Measurements from ENCODE around the gene CCL1.

The CCL1 gene

DNA sequence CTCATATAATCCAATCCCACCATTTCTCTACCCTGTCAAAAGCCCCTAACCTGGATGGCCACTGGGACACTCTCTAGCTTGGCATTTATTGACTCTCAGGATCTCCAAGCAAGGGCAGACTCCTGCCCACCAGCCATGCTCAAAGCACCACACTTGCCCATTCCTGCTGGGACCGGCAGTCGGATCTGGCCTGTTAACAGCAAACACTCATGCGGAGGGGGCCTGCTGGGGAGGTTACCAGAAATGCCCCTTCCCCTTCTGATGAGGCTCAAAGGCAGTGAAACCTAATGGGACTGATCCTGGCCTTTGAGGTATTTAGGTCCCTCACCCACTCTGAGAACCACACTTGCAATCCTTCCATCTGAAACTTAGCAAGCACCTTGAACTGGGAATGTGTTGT, 6.5 kb upstream of the CCL1 start:
- DNase-seq (ENCODE audit: extremely low read depth, low read depth), result no peak
- H3K4me3 ChIP-seq (replicated peaks; ENCODE audit: low read depth, low read length), result no peak overlapping the region
- TF ChIP-seq, protein P1, sequence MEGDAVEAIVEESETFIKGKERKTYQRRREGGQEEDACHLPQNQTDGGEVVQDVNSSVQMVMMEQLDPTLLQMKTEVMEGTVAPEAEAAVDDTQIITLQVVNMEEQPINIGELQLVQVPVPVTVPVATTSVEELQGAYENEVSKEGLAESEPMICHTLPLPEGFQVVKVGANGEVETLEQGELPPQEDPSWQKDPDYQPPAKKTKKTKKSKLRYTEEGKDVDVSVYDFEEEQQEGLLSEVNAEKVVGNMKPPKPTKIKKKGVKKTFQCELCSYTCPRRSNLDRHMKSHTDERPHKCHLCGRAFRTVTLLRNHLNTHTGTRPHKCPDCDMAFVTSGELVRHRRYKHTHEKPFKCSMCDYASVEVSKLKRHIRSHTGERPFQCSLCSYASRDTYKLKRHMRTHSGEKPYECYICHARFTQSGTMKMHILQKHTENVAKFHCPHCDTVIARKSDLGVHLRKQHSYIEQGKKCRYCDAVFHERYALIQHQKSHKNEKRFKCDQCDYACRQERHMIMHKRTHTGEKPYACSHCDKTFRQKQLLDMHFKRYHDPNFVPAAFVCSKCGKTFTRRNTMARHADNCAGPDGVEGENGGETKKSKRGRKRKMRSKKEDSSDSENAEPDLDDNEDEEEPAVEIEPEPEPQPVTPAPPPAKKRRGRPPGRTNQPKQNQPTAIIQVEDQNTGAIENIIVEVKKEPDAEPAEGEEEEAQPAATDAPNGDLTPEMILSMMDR (IDR thresholded peaks at IDR 0.05; ENCODE audit: low read depth, low read length, missing control alignments), result no peak

DNA sequence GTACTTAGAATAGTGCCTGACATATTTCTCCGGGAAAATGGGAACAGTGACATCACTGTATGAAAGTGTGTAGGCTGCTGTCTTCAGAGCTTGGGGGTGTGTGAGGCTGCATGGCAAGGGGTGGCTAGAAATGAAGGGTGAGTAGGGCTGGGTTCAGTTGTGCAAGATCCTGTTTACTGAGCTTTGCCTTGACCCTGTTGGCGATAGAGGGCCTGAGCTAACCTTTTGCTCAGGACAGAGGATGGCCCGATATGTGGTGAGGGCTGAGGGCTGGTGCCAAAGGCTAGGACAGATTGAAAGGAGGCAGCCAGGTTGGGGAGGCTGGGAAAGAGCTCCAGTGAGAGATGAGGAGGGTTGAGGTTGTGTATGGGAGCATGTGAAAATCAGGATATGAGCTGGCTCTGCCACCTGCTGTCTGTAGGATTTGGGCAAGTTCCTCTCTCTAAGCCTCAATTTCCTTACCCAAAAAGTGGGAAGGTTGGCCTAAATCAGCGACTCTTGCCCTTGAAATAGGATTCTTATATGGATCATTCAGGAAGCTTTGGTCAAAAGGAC, 6.0 kb upstream of the CCL1 start:
- no peak for DNase-seq (ENCODE audit: extremely low read depth, low read depth)
- H3K4me3 ChIP-seq (replicated peaks; ENCODE audit: low read depth, low read length), result no peak overlapping the region
- TF ChIP-seq, protein P1 (IDR thresholded peaks at IDR 0.05; ENCODE audit: low read depth, low read length, missing control alignments), result no peak

DNA sequence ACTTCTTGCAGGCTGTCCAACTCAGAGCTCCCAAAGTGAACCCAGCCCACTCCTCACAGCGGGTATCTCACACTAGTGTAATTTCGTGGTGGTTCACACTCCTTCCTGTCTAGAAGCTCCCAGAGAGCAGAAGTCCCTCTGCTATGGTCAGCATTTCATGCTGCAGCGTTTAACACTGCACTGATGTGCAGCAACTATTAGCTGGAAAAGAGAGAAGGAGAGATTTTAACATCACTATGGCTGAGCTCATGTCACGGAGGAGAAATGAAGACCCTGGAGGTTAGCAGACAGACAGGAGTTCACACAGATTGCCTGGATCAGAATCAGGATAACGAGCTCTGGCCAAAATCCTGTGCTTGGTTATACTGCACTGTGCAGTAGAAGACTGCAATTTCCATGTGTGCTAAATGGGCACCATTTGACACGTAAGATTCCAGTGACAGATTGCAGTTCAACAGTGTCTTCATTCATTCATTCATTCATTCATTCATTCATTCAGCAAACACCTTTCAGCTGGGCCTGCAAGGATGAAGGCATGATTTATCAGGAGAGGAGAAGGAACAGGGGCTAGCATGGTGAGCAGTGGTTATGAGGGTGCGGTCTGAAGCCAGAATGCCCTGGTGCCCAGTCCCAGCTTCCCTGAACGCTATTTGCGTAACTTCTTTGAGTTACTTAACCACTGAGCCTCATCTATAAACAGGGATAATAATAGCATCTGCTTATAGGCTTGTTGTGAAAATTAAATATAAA, 5.3 kb upstream of the CCL1 start:
- H3K4me3 ChIP-seq (replicated peaks; ENCODE audit: low read depth, low read length), result no peak overlapping the region
- TF ChIP-seq, protein P1 (IDR thresholded peaks at IDR 0.05; ENCODE audit: low read depth, low read length, missing control alignments), result no peak
- DNase-seq (ENCODE audit: extremely low read depth, low read depth), result no peak

DNA sequence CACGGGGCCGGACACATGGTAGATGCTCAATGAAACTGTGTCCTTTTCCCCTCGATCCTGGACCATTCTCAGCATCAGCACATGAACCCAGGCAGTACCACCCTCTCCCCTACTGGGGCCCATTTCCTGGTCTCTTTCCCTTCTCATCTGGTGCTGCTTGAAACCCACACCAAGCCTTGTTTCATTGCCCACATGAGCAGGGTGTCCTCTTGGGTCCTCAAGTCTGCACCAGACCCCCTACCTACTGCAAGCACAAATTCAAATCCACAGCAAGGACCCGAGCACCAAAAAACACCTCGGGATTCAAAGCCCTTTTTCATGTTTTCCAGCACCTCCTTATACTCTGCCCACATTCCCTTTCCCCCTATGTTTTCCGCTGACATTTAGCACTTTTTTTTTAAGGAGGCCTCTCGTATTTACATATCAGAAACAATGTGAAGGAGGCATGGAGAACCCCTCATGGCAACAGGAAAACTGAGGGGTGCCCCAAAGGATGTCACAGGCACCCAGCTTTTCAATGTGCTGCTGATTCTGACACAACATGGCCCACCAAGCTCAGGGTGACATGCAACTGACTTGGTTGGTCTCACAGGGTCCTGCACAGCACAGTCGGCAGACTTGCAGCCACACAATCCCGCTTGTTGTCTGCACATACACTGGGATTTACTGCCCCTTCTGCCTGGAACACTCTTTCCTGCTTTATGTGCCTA, 4.6 kb upstream of the CCL1 start:
- H3K4me3 ChIP-seq (replicated peaks; ENCODE audit: low read depth, low read length), result no peak overlapping the region
- TF ChIP-seq, protein P1 (IDR thresholded peaks at IDR 0.05; ENCODE audit: low read depth, low read length, missing control alignments), result no peak
- DNase-seq (ENCODE audit: extremely low read depth, low read depth), result no peak

DNA sequence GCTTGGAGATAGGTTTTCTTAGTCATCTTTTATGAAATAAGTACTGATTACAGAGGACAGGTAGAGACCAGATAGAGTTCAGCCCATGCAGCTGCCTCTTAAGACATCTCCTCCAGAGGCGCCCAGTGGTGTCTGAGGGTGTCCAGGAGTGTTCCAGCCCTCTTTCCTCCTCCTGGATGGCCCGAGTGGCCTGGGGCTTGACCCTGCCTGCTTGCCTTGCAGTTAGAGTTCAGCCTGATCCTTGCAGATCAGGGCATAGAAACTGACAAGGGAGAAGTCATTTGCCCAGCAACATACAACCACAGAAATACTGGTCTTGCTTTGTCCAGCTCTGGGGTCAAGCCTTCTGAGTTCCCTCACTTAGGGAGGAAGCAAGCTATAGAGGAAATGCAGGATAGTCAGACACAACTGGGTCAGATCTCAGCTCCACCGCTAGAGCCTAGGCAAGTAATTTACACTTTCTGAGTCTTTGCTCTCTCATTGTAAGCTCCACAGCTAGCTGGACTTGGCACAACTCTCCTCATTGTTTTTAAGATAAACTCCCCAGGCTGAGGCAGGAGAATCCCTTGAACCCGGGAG, 3.6 kb upstream of the CCL1 start:
- TF ChIP-seq, protein P1 (IDR thresholded peaks at IDR 0.05; ENCODE audit: low read depth, low read length, missing control alignments), result no peak
- no peak overlapping the region for H3K4me3 ChIP-seq (replicated peaks; ENCODE audit: low read depth, low read length)
- DNase-seq (ENCODE audit: extremely low read depth, low read depth), result no peak

DNA sequence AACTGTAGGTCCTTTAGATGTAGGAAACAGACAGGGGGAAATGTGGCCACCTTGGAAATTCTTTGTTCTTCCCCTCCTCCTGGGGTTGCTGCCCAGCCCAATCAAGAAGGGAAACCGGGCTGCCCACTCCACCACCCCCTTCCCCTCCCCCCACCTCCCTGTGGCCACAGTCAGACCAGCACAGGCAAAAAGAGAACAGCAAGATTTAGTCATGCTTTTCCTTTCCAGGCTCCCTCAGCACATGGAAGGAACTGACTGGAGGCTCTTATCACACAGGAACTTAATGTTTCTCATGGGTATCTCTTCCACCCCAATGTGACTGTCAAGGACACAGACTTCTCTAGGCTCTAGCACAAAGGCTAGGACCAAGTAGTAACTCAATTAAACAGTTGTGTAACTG, 3.0 kb upstream of the CCL1 start:
- TF ChIP-seq, protein P1 (IDR thresholded peaks at IDR 0.05; ENCODE audit: low read depth, low read length, missing control alignments), result no peak
- no peak overlapping the region for H3K4me3 ChIP-seq (replicated peaks; ENCODE audit: low read depth, low read length)
- no peak for DNase-seq (ENCODE audit: extremely low read depth, low read depth)

All from HFF-Myc (cell line).